Stimulated activated CD8-positive, alpha-beta memory T cell treated with anti-CD3 and anti-CD28 coated beads, Interleukin-15, amount 100 ng/mL, for 4 hours (primary cell): ENCODE results near the gene ARHGAP4.

ENCODE experiments used
- DNase-seq, 2 donors: peaks; one replicate each; pipeline ENCODE4 v3.0.0-alpha.2; 2020; ENCODE audit warnings: low read depth in 2 of 2

Gene ARHGAP4

GRCh38 chrX:153963546-153963945, 37.5 kb upstream of the ARHGAP4 start:
- no peak for DNase-seq

GRCh38 chrX:153961292-153961691, 35.2 kb upstream of the ARHGAP4 start:
- DNase-seq: no peak

GRCh38 chrX:153960786-153961185, 34.7 kb upstream of the ARHGAP4 start:
- no peak for DNase-seq

- no peak for DNase-seq
Measured at GRCh38 chrX:153960077-153960476, 34.0 kb upstream of the ARHGAP4 start.

- DNase-seq: no peak
Measured at GRCh38 chrX:153959649-153960048, 33.6 kb upstream of the ARHGAP4 start.

- no peak for DNase-seq
Measured at GRCh38 chrX:153958605-153959004, 32.5 kb upstream of the ARHGAP4 start.

- DNase-seq: no peak
Measured at GRCh38 chrX:153957224-153957623, 31.2 kb upstream of the ARHGAP4 start.

GRCh38 chrX:153956044-153956907, 30.2 kb upstream of the ARHGAP4 start:
- DNase-seq: no peak

GRCh38 chrX:153955228-153955732, 29.2 kb upstream of the ARHGAP4 start:
- DNase-seq: no peak

GRCh38 chrX:153954558-153955227, 28.6 kb upstream of the ARHGAP4 start:
- no peak for DNase-seq

- DNase-seq: no peak
Measured at GRCh38 chrX:153953892-153954557, 28.0 kb upstream of the ARHGAP4 start.

GRCh38 chrX:153953342-153953830, 27.3 kb upstream of the ARHGAP4 start:
- peak; percentile 54 for DNase-seq

GRCh38 chrX:153952373-153953026, 26.4 kb upstream of the ARHGAP4 start:
- no peak for DNase-seq

- no peak for DNase-seq
Measured at GRCh38 chrX:153951683-153952372, 25.8 kb upstream of the ARHGAP4 start.

GRCh38 chrX:153950127-153950526, 24.1 kb upstream of the ARHGAP4 start:
- DNase-seq: no peak

- DNase-seq: no peak
Measured at GRCh38 chrX:153948847-153949805, 23.1 kb upstream of the ARHGAP4 start.

- no peak for DNase-seq
Measured at GRCh38 chrX:153948002-153948466, 22.0 kb upstream of the ARHGAP4 start.

- DNase-seq: peak; percentile 38 to 57
Measured at GRCh38 chrX:153947009-153947769, 21.1 kb upstream of the ARHGAP4 start.
